Measurements from ENCODE around the gene CDHR3.
"Not testable (repeated sequence)": the region's sequence is repeated elsewhere in the genome, so short reads cannot be mapped to it uniquely, and the experiment has no call there.

Gene CDHR3

DNA sequence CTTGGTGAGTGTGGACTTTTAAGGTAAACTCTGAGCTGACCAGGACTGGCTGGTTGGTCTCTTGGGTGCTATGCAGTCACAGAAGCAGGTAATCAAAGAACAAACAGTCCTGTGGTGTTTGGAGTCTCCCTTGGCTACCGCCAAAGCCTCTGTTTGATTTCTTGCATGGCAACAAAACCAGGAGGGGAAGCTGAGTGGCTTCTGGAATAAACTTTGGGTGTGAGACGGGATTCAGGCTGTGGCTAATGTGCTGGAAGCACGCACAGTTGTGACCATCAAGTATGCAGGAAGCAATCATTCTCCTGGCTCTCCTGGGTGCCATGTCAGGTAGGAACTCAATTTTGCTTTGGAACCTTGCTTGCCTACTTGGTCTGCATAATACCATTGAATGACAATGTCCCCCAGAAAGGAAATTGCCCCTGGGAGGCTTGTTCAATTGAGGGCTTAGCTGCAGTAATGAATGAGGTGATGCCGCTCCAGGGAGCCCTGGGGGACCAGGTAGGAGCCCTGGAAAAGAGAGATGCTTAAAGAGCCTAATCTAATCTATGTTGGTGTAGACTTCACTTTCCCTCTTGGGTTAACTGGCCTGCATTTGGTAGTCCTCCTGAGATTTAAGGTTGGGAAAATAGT is at the start of gene CDHR3:
Gene CDHR3 (plus strand): TSS at position 227 of the 630 bp plus-strand sequence. CDS start 55 bp downstream, at position 282.
- no peak for DNase-seq

DNA sequence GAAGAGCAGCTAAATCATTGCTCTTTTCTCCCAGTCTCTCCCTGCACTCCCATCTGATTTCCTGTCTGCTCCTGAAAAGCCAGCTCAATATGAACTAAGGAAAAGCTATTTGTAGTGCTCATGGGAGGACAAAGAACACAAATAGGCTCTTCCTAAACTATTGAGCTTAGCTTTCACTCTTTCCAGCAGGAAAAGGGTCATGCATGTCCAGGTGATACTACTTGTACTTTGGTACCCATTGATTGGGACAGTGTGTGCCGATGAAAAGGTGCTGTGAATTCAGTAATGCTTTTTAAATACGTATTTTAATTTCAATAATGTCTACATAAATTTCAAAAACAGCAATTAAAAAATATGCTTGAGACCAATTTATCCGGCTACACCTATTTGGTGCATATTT is 49.1 kb upstream of the CDHR3 start:
- DNase-seq, result no peak

DNA sequence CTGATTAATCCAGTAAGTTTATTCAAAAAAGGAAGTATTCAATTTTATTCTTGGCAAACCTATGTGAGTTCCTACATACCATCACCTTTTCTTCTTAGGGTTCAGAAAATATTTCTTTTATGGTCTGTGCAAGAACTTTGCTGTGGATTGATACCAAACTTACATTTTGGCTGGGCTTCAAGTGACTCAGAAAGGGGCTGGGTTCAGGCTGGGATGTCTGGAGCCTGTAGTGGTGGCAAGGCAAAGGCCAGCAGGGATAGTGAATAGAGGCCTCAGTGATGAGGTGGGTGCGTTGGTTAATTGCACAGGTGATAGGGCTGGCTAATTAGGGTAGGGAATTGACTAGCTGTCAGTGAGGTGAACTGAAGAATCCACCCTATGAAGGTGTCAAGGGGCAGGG is 46.5 kb upstream of the CDHR3 start:
- DNase-seq, result no peak

DNA sequence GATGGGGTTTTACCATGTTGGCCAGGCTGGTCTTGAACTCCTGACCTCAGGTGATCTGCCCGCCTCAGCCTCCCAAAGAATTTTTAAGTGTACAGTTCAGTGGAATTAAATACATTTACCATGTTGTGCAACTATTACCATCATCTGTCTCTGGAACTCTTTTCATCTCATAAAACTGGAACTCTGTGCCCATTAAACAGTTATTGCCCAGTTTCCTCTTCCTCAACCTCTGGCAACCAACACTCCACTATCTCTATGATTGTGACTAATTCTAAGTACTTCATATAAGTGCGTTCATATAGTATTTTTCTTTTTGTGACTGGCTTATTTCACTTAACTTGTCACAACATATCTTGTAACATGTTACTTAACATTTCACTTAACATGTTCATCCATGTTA is 45.4 kb upstream of the CDHR3 start:
- DNase-seq, result no peak

- DNase-seq, result no peak
Observed at GRCh38 chr7:105920766-105921165, 42.3 kb upstream of the CDHR3 start.

- DNase-seq, result peak; percentile 31
Observed at GRCh38 chr7:105924945-105925344, 38.1 kb upstream of the CDHR3 start.

- DNase-seq, result no peak
Observed at GRCh38 chr7:105926131-105926530, 36.9 kb upstream of the CDHR3 start.

GRCh38 chr7:105931179-105931578 is 31.9 kb upstream of the CDHR3 start:
- DNase-seq, result no peak

DNA sequence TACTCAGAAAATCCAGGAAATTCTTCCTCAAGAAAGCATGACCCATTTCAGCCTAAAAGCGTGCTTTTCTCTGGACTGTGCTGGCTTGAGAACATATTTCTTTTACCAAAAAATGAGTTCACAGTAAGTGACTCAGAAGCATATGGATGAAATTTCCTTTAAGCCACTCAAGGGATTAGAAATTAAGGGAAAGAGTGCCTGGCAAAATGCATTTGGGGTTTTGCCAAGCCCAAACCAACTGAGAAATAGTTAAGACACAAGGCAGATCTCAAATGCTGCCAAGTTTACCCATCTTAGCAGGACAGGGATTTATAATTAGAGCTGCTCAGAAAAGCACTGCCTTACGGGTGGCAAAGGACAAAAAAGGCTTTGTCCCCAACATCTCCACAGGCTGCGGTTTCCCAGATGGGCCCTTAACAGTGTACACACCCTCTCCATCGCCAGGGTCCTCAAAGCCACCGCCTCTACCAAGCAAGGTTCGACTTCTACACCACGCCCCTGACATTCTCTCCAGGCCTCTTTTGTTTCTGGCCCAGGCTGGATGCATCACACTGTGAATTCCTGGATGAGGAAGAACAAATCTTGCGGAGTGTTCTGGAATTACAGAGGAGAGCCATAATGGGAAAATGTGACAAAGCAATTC is 30.1 kb upstream of the CDHR3 start:
- no peak for DNase-seq

DNA sequence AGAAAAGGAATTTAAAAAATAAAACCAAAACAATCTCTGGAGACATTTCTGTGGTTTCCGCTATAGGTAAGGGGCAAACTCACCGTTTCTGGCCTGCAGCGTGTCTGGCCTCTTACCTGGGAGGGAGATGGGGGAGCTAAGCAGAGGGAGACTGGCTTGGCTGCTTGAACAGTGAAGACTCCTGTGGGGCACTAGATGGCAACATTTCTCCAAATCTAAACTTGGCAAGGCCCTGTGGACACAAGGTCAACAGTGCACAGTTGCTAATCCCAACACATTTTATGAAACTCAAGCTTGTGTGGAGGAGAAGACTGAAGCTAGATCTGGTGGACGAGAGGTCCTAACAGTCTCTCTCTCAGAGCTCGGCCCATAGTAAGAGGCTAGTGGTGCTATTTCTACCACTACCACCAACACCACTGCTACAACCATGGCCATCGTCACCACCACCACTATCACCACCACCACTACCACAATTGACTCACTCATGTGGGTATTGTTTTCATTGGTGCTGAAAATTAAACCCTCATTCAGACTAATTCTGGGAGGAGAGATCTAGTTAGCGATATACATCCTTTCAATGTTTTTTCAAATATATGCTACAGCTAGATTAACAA is 28.4 kb upstream of the CDHR3 start:
- peak; percentile 3 for DNase-seq

DNA sequence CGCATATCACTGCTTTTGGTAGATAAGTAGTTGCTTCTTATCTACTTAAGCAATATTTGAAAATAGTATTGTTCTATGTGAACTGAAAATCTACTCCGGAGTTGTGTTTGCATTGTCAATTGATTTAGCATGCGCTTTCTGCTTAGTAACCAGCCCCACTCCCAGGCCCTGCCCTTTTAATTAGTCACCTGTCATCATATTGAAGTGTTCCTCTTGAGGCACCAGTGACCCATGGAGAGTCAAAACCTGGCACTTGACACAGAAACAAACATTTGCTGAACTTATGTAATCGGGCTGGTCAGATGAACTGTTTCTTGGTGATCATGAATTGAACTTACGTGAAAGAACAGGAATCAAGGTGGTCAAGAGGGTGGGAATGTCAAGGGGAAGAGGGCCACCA is 27.8 kb upstream of the CDHR3 start:
- DNase-seq, result no peak

DNA sequence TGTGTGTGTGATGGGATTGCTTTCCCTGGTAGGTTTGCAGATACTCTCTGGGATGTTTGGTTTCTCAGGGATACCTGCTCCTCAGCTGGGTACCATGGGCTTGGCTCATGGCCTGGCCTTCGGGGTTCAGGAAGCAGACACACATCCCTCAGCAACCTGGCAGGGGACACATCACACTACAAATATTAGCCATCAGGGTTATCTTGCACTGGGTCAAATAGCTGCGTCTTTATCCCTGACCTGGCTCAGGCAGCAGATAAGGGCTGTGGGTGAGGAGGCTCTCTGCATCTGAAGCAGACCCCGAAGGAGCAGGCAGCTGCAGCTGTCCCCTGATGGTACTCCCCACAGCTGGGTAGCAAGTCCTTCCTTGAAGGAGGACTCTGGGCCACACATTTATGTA is 25.7 kb upstream of the CDHR3 start:
- no peak for DNase-seq

DNA sequence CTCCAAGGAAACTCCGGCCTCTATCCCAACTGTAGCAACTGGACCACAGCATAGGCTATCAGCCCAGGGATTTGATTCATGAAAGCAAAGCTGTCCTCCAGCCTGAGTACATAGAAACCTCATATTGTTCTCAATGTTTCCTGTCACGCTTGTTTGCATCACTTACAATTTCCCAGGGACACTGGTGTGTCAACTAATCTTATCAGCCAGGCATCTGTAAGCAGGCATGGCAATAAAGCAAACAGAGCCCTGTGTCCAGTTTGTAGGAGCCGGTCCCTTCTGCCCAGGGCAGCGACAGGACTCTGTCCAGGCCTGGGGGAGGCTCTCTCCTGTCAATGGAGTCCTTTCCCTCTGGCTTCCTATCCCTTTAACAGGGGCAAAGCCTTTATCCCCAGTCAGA is 23.0 kb upstream of the CDHR3 start:
- DNase-seq, result no peak

DNA sequence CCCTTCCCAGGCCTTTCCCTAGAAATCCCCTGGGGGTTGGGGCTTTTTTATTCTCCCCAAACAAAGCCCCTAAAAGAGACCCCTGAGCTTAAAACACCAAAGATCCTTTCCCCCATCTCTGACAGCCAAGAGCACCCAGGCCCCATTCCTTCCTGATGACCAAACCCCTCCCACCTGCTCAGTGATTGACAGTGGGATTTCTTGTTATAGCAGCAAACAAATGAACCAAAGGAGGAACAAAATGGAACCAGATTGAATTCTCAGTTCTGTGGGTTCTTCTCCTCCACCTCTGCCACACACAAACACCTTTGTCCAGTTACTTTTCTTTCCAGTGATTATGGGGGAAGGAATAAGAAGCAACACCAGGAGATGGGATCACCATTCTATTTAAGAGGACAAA is 21.5 kb upstream of the CDHR3 start:
- no peak for DNase-seq

DNA sequence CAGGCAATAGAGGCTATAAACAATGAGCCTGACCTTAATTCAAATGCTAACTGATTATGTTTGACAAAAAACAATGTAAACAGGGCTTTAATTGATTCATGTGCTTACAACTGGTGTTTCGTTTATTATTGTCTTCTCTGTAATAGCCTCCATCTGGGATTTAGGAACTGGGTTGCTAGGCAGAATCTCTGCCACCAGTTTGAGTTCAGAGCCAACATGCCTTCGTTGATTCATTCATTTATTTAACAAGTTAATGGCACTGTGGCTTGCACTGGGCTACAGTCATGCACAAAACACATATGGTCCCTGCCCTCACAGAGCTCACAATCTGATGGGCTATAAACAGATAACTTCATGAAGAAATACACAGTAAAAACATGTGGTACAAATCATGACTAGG is 19.6 kb upstream of the CDHR3 start:
- DNase-seq, result no peak

DNA sequence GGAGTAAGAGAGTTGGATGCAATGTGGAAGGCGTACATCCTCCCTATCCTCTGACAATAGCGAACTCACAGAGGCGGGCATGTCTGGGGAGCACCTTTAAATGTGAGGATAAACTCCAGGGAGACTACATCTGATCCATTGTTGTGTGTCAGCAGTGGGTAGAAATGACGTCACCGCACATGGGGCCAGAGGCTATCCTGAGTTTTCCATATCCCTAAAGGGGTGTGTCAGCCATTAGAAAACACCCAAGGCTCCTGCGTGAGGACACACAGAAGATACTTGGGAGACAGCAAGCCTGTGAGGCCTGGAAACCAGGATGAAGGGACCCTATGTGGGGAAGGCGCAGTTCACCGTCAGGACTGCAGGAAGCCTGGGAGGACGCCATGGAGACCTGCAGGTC is 17.2 kb upstream of the CDHR3 start:
- DNase-seq, result no peak

- DNase-seq, result no peak
Observed at GRCh38 chr7:105951597-105951996, 11.5 kb upstream of the CDHR3 start.

GRCh38 chr7:105952917-105953595 is 10.0 kb upstream of the CDHR3 start:
- no peak for DNase-seq

DNA sequence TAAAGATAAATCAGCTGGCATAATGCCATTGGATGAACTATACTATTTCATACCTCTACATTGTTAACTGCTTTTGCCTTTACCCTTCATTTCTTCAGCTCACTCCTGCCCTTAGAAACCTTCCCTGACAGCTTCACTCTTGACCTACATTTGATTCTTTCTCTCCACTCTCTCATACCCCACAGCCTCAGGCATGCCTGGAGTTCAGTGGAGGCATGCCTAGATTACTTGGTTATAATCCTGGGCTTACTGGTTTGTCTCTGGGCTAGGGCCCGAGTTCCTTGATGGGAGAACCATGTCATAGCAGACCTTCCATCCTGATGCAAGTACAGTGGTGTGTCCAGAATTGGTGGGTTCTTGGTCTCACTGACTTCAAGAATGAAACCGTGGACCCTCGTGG is 8.4 kb upstream of the CDHR3 start:
- no peak for DNase-seq

- not testable (repeated sequence) for DNase-seq
Observed at GRCh38 chr7:105955651-105956466, 7.2 kb upstream of the CDHR3 start.

DNA sequence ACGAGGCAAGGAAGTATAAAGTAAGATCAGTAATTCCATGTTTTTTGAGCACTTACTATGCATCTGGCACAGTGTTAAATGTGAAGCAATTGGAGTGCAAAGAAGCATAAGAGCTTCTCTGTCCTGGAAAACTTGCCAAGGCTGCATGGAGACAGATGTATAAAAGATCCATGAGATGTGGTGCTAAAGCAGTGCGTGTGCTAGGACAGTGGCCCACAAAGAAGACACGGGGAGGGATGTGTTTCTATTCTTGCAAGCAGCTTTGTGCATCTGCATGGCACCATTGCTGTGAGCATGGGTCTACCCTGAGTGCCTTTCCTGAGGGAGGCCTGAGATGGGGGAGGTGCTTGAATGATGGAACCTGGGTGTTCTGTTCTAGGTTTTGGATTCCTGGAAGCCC is 5.1 kb upstream of the CDHR3 start:
- no peak for DNase-seq

DNA sequence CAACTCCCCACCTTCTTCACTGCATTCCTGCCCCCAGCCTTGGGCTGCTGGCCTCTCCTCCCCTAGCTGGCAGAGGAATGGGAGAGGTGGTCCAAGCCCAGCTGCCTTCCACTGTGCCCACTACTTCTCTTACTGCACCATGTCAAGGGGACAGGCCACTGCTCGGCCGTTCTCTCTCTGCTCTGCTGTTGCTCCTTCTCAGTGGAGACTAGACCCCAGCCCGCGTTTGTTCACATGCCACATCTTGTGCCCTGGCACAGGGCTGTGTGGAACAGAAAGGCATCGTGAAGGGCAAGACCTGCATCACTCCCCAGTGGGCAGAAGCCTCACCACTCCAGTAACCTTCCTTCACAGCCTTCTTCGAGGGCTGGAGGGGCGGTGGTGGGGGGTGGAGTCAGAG is 711 bp upstream of the CDHR3 start:
- no peak for DNase-seq

DNA sequence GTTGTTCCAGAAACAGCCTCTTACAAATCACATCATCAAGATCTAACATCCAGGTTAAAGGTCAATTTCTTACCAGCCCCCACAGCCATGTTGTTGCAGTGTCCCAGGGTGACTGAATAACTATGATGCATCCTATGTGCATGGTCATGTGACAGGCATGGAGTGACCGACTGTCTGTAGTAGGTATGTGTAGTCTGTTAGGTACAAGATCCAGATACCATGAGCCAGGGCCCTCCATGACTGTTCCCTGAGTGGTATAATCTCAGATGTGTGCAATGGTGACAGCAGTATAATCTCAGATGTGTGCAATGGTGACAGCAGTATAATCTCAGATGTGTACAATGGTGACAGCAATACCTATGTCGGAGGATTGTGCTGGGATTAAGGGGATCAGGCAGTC is 8.8 kb downstream of the CDHR3 start:
- DNase-seq, result no peak

Data from CD4-positive, alpha-beta T cell treated with Interleukin-17A for 1 hour (primary cell).